Measurements from ENCODE around the gene ICAM1. TPM values are rescaled to one million over a fixed set of nuclear protein-coding genes. Genes with fewer than 3 reads are reported as not detected.

Gene ICAM1
- polyA plus RNA-seq, 1 of the 3 experiments (the other 2 are of a cell fraction): 14.5 TPM

DNA sequence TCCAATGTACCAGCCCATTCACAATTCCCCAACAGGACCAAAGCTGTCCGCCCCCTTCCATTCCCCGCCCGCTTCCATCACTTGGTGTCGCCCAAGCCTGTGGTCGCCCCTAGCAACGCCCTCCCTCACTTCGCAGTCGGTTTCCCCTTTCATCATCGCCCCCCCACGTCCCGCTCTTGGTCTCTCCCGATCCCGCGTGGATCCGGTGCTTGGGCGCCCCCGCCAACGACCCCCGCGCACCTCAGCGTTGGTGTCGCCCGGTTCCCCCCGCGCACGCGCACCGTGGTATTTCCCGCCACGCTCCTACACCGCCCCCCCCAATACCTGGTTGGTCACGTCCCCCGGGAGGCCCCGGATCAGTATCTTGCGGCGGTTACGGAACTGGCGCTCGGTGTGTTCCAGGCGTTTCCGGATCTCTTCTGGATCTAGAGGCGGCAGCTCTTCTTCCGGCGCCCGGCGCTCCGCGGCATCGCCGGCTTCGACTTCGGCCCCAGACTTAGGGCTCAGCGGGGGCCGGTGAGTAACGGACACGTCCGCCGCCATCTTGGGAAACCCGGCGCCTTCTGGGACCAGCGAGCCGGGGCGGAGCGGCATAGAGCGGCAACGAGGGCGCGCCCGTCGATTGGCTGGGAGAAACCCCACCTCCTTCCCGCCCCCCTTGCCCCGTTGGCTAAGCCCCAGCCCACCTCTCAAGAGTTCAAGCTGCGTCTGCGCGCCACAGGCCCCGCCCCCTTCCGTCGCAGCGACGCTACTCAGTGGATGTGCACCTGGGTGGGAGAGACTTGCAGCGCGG, 62.2 kb downstream of the ICAM1 start, which contains the start of gene RAVER1:
TSS of gene RAVER1 (minus strand) at position 565 of the 793 bp plus-strand sequence. CDS start at position 543, 22 bp downstream.
- POLR2A ChIA-PET: interaction anchor here (0.8 to 1.9 kb wide), 6 partner anchors 10 to 70 kb away, joined by 3 to 15 read pairs (median 4); partner anchors contain the start of genes CDC37 and TYK2
- Histone ChIP-seq H2AFZ (ENCODE audit: low read depth) (peak within 1 kb of the TSS; percentile 91), H3K4me1 (ENCODE audit: control insufficient read depth in 1 of 2, insufficient read depth in 2 of 2, low read depth in 1 of 2, low read length in 1 of 2) (peaks cover 0 to 22% of the 10 kb centered on the region in 2 experiments; a peak in 1 of 4 replicates), H3K9ac (peak within 1 kb of the TSS; percentile 97), H3K79me2 (ENCODE audit: insufficient read depth) (peaks cover 52% of the 10 kb centered on the region), H3K27ac (ENCODE audit: low read depth in 2 of 2, low read length in 1 of 2) (peak within 1 kb of the TSS; percentile 93 to 97), H3K36me3 (replicated peaks in 1 of 2; ENCODE audit: control insufficient read depth in 1 of 2, insufficient read depth in 2 of 2, low read length in 1 of 2) (peaks cover 16 to 19% of the 10 kb centered on the region in 2 experiments), H3K4me3 (ENCODE audit: low read depth in 2 of 2, low read length in 1 of 2) (peak within 1 kb of the TSS; percentile 81 to 95), H3K9me2 (no peaks in the 10 kb centered on the region), H4K20me1 (ENCODE audit: insufficient read depth) (peaks cover 27% of the 10 kb centered on the region), H3K27me3 (ENCODE audit: insufficient read depth) (no peaks in the 10 kb centered on the region), H3K4me2 (peak within 1 kb of the TSS; percentile 97), H3F3A (replicated peaks; ENCODE audit: insufficient read depth) (no peaks in the 10 kb centered on the region), H3K9me3 (no peaks in the 10 kb centered on the region)
- peak; percentile 99 for DNase-seq
- CTCF ChIA-PET: interaction anchor here (0.7 to 3.3 kb wide), 6 partner anchors 10 to 63 kb away, joined by 3 to 18 read pairs (median 3); partner anchors contain the start of genes FDX2 and ICAM1
- WGBS (ENCODE audit: low lambda C conversion rate): 1% methylated on average over 42 of the region's 82 CpGs
- TF ChIP-seq JUND (IDR thresholded peaks at IDR 0.05) (no peak; the same call in 1 of the 2 replicates), RCOR1 (IDR thresholded peaks at IDR 0.05; ENCODE audit: low read length) (no peak), CTCF (IDR thresholded peaks at IDR 0.05) (no peak), GATA2 (CRISPR knock-in tag; IDR thresholded peaks at IDR 0.05) (0 out of 2 replicates have a peak, but pooled peaks have one; percentile 27), YY1 (IDR thresholded peaks at IDR 0.05; ENCODE audit: low read depth) (peak; percentile 96), TAF1 (IDR thresholded peaks at IDR 0.05; ENCODE audit: borderline replicate concordance, low read depth, low read length) (peak; percentile 92), NFIC (IDR thresholded peaks at IDR 0.05; ENCODE audit: borderline replicate concordance) (no peak), FOXJ3 (CRISPR knock-in tag; IDR thresholded peaks at IDR 0.05) (no peak), MEF2A (IDR thresholded peaks at IDR 0.05; ENCODE audit: borderline replicate concordance, low read depth) (no peak; the same call in 1 of the 2 replicates), RFX5 (IDR thresholded peaks at IDR 0.05; ENCODE audit: low read length) (no peak), USF2 (IDR thresholded peaks at IDR 0.05; ENCODE audit: borderline replicate concordance, low read depth, low read length) (no peak), TCF12 (IDR thresholded peaks at IDR 0.05) (no peak), RAD21 (IDR thresholded peaks at IDR 0.05; ENCODE audit: low read length) (no peak), NRF1 (IDR thresholded peaks at IDR 0.05; ENCODE audit: low read depth, low read length) (peak; percentile 89), REST (IDR thresholded peaks at IDR 0.05; ENCODE audit: low read depth, low read length) (no peak; the same call in 1 of the 2 replicates), MAX (IDR thresholded peaks at IDR 0.05; ENCODE audit: low read depth) (peak; percentile 71), FOXM1 (IDR thresholded peaks at IDR 0.05; ENCODE audit: low read depth) (no peak), SMC3 (IDR thresholded peaks at IDR 0.05; ENCODE audit: low read depth, low read length) (no peak), EZH2phosphoT487 (IDR thresholded peaks at IDR 0.05; ENCODE audit: borderline replicate concordance, low read depth) (no peak), TEAD4 (IDR thresholded peaks at IDR 0.05; ENCODE audit: borderline replicate concordance, insufficient read depth) (no peak), CHD2 (IDR thresholded peaks at IDR 0.05; ENCODE audit: low read length, partially characterized antibody) (no peak), GABPA (IDR thresholded peaks at IDR 0.05; ENCODE audit: low read depth) (peak; percentile 42; the same call in 1 of the 2 replicates)
- TF ChIP-seq, protein P1, sequence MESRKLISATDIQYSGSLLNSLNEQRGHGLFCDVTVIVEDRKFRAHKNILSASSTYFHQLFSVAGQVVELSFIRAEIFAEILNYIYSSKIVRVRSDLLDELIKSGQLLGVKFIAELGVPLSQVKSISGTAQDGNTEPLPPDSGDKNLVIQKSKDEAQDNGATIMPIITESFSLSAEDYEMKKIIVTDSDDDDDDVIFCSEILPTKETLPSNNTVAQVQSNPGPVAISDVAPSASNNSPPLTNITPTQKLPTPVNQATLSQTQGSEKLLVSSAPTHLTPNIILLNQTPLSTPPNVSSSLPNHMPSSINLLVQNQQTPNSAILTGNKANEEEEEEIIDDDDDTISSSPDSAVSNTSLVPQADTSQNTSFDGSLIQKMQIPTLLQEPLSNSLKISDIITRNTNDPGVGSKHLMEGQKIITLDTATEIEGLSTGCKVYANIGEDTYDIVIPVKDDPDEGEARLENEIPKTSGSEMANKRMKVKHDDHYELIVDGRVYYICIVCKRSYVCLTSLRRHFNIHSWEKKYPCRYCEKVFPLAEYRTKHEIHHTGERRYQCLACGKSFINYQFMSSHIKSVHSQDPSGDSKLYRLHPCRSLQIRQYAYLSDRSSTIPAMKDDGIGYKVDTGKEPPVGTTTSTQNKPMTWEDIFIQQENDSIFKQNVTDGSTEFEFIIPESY (IDR thresholded peaks at IDR 0.05; ENCODE audit: borderline replicate concordance, low read depth): no peak
